ENCODE data around the gene DAGLA.

DNA sequence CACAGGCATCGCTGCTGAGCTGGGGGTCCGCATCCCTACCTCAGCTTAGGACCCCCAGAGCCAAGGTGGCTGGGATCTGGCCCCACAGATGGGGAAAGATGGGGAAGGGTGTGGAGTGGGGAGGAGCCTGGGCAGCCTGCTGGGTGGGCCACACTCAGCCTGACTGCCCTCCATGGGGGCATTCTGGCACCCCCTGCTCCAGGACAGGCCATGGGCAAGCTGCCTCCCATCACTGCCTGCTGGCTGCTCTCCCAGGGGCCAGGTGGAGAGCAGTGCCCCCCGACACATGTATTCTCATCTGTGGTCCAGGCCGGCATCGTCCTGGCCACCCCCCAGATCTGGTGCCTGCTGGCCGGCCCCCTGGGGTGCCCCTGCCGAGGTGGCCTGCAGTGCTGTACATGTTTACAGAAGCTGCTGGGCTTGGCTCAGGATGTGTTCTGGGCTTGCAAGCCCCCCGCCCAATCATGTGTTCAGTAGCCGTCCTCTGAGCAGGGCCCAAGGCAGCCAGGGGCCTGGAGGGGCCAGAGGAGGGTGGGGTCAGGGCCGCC is 64.5 kb downstream of the DAGLA start:
- TF ChIP-seq, protein P1, sequence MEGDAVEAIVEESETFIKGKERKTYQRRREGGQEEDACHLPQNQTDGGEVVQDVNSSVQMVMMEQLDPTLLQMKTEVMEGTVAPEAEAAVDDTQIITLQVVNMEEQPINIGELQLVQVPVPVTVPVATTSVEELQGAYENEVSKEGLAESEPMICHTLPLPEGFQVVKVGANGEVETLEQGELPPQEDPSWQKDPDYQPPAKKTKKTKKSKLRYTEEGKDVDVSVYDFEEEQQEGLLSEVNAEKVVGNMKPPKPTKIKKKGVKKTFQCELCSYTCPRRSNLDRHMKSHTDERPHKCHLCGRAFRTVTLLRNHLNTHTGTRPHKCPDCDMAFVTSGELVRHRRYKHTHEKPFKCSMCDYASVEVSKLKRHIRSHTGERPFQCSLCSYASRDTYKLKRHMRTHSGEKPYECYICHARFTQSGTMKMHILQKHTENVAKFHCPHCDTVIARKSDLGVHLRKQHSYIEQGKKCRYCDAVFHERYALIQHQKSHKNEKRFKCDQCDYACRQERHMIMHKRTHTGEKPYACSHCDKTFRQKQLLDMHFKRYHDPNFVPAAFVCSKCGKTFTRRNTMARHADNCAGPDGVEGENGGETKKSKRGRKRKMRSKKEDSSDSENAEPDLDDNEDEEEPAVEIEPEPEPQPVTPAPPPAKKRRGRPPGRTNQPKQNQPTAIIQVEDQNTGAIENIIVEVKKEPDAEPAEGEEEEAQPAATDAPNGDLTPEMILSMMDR (IDR thresholded peaks at IDR 0.05): no peak
- TF ChIP-seq POLR2A (IDR thresholded peaks at IDR 0.05): no peak
